Bone marrow (tissue), 2 donors: Measurements from ENCODE around the gene PCYT2.
A peak's percentile ranks its signal among the peaks of the same experiment; 100 is the strongest.
"Not testable (repeated sequence)": the region's sequence is repeated elsewhere in the genome, so short reads cannot be mapped to it uniquely, and the experiment has no call there.

Experiments
- DNase-seq, 2 donors: peaks; one replicate each; lab custom pipeline; 2025; lab: John Stamatoyannopoulos, UW

Gene PCYT2

DNA sequence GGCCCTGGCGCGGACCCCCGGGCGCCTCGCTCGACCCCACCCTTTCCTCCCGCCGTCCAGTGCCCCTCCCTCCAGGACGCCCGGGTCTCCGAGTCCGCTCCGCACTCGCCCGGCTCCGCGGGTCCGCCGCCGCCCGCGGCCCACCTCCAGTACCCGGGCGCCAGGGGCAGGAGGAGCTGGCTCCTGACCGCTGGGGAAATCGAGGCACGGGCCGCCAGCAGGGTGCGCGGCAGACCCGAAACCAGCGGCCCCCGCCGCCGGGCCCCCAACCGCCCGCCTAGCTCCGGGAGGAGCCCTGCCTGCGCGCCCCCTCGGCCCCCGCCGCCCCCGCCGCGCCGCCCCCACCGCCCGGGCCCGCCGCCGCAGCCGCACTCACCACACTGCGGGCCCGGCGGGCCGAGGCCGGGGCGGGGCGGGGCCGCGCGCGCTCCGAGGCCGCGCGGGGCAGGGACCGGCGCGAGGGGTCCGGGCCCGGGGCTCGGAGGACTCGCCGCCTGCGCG lies 16.0 kb upstream of the PCYT2 start:
- DNase-seq, result peak in 1 of 2 donors; percentile 54

DNA sequence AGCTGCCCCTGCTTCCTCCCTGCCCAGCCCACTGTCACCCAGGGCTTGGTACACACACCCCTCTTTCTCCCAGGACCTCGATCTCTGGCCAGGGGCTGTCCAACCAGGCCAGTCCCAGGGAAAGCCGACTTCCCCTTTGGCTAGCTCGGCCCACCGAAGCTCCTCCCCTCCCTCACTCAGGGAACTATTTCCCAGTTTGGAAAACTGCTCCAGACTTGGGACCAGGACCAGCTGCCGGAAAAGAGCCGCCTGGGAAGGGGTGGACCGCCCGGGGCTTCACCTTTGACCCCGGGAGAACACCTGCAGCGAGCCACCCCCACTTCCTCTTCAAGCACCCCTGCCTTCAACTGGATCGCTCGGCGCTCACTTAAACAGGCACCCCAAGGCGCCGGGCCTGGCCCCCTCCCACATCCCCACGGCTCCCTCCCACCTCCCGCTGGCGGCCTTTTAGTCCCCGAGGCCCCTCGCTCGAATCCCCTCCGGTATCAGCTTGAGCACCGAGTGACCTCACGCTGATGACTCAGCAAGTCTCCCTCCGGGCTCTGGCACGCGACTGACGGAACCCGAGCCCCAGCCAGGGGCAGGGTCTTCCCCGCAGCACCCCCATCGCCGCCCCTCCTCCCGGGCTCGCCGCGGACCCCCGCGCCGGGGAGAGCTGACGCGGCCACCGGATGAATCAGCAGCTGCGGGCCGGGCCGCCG lies 15.4 kb upstream of the PCYT2 start:
- peak; percentile 69 to 70 for DNase-seq

DNA sequence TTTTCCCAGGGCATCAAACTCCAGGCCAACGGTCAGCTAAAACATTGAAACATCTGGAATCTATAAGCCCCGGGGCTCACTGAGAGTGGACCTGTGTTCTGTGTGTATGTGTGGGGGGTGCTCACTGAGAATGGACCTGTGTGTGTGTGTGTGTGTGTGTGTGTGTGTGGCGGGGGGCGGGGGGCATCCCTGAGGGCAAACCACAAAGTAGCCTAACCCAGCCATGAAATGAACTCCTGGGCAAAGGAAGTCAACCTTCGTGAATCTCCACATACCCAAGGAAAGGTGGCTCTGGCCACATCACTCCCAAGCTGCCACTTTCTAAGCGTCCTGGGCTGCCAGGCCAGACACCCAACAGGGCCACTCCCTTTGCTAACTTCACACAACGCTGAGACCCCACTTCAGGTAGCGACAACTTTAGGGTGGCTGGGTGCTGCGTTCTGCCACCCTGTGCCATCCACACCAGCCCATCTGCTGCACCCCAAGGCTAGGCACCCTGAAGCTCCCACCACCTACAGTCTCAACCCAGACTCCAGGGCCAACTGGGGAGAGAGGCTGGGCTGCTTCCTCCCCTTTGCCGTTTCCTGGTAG lies 14.8 kb upstream of the PCYT2 start:
- DNase-seq, result no peak

DNA sequence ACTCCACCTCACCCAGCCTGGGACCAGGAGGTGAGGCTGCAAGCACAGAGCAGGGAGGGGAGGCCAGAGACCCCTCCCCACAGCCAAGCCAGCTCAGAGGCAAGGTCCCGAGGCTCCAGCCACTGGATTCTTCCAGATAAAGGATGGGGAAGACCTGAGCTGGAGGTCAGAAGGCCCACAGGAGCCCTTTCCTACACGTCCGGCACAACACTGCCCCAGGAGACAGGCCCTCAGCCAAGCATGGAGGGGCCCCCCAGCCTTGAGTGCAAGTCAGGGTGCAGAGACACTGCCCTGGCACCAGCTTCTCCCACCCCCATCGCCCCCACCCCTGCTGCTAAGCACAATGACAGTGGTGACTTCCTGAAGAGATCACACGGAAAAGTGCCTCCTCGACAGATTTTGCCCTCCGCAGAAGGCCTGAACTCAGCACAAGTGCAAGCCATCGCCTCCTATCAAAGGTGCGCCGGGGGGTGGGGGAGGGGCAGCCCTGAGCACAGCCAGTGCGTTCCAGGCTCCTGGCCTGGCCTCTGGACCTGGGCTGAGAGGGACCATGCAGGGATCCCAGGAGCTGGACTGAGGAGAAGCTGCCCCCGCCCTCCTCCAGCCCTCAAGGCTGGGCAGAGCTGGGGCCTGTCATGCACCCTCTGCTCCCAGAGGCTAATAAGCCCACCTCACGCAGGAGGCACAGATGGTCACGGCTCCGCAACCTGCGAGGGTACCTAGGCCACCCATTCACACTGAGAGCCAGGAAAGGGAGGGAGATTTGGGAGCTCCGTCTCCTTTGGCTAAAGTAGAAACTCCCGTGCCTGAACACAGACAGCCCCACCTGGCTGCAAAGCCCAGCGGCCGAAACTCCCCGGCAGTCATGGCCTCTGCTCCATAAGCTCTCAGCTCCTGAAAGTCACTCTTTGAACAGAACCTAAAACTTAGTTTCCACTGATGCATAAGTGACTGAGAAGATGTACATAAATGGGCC lies 13.6 kb upstream of the PCYT2 start:
- DNase-seq, result no peak

DNA sequence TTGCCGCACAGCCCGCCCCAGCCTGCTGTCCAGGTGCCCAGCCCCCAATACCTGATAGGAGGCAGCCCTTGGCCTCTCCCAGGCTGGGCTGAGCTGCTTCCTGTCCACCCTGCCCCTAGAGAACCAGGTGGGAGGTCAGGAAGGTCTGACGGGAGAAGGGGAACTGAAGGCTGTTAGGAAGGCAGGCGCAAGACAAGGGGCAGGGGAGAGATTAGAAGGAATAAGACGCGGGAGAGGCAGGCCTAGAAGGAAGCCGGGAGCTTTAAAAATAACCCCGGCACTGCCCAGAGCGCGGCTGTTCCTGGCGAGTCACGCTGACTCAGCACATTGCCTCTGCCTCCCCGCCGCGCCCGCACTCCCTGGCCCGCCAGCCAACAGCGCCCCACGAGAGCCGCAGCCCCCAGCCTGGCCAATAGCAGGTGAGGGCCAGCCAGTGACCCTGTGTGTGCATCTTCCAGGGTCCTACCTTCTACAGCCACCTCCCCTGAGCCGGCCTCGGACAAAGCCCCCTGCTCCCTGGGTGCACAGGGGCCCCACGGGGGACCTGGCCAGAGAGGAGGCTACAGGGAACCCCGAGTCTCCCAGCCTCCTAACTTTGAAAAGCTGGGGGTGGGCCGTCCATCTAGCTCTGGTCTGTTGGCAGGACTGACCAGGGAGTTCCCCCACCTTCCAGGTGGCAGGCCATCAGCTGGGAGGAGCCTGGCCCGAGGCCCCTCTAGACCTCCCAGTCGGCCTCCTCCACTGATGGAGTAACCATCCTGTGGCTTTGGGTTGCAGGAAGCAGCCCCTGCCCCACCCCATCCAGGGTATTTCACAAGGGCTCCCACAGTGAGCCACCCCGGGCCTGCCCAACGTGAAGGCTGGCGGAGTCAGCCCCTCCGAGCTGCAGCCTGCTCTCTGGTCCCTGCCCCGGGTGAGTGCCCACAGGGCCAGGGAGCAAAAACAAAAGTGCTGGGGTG lies 12.4 kb upstream of the PCYT2 start:
- DNase-seq, result peak; percentile 73 to 89

DNA sequence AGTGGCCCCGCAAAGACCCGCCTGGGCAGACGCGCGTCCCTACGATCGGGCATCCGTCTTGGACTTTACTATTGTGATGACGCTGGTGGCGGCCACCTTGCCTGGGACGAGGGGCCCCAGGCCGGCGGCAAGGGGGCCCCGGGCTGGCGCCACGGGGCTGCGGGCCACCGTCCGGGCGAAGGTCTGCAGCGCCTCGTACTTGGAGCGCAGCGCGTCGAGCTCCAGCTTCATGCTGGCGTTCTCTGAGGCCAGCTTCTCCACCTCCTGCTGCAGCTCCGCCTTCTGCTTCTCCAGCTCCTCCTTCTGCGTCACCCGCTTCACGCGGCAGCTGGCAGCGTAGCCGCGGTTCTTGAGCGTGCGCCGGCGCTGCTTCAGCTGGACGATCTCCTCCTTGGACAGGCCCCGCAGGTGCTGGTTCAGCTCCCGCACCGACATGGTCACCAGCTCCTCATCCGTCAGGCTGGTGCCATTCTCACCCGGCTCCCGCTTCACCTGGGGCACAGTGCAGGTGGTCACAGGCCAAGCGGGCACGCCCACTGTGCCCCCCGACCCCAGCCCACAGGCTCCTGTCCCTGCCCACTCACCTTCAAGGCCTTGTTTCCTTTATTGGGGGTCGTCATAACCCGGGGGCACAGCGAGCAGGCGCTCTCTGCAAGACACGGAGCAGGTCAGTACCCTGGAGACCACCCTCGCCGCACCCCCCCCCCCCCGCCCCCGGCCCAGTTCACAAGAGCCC lies 11.5 kb upstream of the PCYT2 start:
- DNase-seq, result no peak

DNA sequence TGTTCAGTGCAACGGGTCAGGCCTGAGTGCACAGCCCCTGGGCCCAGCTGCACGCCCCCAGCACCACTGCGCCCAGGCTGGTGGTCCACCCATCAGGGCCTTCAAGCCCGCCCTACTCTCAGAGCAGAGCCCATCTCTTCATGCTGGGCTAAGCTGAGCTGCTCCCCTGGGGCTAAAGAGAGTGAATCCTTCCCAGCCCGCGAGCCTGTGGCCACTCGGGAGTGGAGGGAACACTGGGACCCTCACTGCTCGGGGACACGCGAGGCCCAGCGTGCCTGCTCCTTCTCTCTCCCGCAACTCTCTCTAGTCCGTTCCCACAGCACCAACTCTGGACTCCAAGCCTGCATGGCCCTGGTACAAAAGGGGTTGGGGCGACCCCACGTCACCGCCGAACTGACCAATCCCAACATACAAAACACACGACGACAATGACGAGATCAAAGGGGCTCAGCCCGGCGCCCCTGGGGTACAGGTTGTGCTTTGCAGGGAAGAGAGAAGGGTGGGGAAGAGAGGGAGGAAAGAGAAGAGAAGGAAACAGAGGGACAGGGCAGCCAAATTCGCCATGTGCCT lies 10.9 kb upstream of the PCYT2 start:
- no peak for DNase-seq

DNA sequence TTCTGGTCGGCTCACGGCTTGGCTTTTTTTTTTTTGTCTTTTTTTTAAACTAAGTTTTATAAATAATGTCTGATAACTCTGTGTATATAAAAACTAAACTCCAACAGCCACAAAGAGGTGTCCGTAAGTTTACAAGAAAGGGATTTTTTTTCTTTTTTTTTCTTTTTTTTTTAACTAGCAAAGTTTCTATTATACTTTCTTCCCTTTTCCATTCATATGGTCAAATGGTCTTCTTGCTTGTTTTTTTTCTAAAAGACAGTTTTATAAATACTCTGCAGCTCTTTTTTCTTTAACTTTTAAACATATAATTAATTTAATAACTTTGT lies 10.3 kb upstream of the PCYT2 start:
- no peak for DNase-seq

DNA sequence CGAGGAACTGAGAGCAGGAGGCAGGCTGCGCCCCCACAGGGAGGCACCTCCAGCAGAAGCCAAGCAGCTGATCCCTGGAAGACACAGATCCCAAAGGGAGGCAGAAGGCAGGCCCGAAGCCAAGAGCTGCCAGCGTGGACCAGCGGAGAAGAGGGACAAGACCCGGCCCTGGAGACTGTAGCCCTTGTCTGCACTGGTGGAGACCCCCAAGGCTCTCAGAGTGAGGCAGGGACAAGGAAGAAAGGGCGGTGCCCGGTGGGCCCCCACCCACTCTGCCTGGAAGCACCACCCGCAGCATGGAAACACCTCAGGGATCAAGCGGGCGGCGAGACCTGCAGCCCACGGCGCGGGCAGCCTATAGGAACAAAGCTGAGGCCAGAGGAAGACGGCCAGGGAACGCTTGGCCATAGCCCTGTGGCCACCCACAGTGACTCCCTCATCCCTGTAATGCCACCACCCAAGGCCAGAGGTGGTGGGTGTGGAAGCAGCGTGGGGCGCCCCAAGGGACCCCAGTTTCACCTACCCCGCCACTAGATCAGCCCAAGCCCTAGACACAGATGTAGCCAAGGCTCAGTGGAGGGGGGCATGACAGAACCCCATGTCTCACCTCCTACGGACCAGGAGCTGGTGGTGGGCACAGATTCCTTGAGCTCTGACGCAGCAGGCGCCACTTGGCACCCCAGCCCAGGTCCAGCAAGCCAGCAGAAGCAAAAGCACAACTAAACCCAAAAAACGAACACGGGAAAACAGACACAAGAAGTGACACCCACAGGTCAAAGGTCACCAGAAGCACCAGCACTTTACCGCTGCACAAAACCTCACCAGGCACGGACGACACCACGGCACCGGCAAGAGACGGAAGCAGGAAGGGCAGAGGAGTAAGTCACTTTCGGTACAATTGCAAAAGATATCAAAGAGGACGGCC lies 9.7 kb upstream of the PCYT2 start:
- DNase-seq, result no peak

DNA sequence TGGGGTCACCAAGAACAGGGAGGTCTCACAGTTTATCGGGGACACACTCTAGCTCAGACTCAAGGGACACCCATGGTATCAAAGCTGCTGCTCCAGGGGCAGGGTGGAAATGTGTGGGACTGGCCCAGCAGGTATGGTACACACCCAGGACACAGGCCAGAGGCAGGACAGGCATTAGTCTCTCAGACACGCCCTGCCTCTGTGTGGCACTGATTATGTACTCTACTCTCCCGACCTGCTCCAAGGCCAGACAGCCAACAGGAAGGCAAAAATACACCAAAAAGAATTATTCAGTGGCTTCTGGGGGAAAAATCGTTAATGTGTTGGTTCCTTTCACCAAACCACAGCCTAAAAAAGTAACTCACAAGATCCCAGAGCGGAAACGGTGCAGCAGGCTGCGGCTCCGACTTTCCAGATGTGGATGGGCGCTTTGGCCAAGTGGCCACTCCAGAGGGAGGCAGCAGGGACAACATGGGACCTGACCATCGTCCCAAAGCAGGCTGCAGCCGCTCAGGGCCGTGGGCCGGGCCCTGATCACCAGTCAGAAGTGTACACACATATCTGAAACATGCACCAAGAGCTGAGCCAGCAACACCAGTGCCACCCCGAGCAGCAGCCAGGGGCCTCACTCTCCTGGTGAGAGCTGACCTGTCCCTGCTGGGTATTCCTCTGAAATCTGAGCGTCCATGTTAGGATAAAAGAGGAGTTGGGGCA lies 7.8 kb upstream of the PCYT2 start:
- DNase-seq, result no peak

DNA sequence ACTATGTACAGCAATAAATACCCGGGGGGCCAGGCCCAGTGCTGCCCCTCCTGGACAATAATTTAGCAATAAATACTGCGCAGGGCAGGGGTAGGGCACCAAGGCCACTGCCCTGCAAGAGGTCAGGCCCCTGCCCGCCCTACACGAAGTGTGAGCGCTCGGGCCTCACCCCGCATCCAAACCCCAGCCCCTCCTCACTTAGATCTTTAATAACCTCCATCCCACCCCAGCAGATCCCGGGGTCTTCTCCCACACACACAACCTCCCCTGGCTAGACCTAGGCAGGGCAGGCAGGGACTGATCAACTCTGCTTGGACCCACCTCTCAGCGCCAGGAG lies 7.1 kb upstream of the PCYT2 start:
- not testable (repeated sequence) for DNase-seq

DNA sequence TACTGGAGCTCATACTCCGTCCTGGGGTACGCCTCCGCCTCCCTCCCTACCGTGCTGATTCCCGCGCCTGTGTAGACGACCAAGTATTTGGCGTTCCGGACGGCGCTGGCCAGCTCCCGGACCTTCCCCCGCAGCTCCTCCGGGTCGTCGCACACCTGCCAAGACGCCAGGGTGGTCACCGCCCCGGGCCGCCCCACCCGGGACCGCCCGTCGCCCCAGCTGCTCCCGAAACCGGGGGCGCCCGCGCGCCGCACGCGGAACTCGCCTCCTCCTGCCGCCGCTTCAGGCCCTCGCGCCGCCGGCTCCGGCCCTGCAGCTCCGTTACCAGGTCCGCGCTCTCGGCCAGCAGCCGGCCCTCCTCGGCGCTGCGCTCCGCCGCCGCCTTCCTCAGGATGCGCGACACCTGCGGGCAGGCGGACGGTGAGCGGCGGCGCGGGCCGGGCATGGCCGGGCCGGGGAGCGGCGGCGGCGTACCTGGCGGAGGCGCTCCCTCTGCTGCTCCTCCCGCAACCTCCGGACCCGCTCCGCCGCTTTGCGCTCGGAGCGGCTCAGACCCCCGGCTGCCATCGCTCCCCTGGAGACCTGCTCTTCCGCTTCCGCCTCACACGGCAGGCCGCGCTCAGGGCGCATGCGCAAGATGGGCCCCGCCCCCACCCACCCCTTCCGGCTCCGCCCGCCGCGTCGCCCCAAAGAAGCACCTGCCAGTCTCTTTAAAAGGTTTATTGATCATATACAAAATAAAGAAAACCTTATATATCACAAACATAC lies 6.5 kb upstream of the PCYT2 start, which contains the start of gene SIRT7:
Gene SIRT7 (minus strand): TSS at position 612 of the 768 bp plus-strand sequence. CDS start 45 bp downstream, at position 567.
- DNase-seq, result peak; percentile 72 to 85

DNA sequence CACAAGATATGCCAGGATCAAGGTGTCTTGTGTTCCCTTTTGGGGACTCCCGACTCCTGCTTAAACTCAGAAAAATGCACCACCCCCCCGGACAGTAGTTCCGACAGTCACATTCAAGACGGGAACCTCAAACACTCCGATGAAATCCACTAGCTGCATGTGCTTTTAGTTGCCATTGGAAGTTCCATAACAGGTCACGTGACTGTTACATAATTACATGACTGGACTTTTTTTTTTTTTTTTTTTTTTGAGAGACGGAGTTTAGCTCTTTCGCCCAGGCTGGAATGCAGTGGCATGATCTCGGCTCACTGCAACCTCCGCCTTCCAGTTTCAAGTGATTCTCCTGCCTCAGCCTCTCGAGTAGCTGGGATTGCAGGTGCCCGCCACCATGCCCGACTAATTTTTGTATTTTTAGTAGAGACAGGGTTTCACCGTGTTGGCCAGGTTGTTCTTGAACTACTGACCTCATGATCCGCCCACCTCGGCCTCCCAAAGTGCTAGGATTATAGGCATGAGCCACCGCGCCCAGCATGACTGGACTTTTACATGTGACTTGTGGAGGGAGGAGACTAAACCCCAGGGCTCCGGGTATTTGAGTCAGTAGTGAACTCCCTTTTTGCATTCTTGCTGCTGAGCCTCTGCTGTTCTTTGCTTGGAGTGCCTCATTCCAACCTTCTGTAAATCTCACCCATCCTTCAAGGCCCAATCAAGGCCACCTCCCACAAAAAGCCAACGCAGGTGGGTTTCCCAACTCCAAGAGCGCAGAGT lies 5.2 kb upstream of the PCYT2 start:
- DNase-seq, result no peak

DNA sequence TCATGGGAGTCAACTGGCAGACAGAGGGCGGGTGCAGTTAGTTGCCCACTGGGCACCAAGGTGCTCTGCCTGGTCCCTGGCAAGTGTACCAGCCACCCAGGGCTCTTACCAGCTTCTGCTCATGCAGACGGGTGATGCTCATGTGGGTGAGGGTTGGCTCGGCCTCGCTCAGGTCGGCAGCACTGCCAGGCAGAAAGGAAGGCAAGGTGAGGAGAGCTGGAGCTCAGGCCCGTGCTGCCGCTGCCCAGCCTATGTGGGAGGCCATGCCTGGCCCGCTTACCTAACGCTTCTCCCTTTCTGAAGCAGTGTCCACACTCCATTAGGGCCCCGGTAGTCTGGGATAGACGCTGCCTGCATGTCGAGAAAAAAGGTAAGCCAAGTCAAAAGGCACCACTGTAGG lies 4.1 kb upstream of the PCYT2 start:
- no peak for DNase-seq

DNA sequence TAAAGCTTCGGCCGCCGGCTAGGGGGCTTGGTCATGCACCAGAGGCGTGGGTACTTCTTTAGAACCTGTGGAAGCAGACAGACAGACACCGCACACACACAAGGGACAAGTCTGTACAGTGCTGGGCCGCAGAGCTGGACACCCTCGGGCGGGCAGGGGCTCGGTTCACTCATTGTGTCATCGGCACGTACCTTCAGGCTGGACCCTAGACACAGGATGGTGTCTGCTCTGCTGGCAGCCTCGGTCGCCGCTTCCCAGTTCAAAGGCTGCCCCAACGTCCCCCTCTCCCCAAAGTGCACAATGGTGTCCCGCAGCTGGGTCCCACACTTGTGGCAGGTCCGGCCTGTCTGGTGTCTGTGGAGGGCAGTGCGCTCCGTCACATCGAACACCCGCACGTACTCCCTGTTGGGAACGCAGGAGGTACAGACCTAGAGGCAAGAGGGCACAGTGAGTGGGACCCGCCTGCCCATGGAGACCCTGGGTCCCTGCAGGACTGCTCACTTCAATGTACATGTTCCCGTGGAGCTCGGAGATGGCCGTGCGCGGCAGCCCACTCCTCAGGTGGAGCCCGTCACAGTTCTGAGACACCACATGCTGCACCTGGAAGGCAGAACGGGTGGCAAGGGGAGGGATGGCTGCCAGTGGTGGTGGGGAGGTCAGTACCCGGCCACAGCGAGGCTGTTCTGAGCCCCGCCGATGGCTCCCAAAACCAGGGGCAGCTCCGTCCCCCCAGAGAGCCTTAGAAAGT lies 3.1 kb upstream of the PCYT2 start:
- no peak for DNase-seq

DNA sequence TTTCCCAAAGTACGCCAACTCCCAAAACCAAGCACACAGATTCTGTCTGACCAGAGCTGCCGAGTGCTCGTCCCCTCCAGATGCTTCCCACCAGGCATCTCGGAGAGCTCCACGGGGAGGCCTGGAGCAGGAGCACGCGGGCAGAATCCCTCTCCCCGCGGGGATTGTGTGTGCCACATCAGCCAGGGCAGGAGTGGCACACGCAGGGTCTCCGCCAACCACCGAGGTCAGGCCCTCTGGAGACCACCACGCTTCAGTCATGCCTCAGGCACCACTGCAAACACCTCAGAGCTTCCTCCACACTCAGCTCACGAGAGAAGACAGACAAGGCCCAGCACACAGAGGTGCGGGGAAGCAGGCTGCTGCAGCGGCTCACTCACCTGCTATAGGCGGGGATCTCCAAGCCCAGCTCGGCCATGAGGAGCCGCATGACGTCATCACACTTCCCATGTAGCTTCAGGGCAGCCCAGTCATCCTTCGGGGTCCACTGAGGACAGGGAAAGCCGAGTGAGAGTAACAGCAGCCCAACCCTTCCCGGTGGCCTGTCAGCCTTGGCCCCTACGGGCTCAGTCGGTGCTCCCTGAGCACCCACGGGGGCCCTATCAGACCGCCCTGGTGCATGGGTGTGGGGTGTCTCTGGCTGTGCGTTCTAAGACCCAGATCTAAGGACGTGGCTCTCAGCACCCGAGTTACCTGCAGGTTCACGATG lies 2.3 kb upstream of the PCYT2 start:
- no peak for DNase-seq
